Jurkat, Clone E6-1 (cell line): ENCODE measurements around the gene SMIM12.
"Not testable (repeated sequence)": the region's sequence is repeated elsewhere in the genome, so short reads cannot be mapped to it uniquely, and the experiment has no call there.

ENCODE experiments used
- DNase-seq: peaks from one replicate; pipeline ENCODE4 v3.0.0-alpha.2; 2011; ENCODE audit warnings: low read depth, low spot score
- H3K4me3 ChIP-seq: 2 replicates; pipeline ENCODE4 v1.5.1; 2011; ENCODE audit warnings: mild to moderate bottlenecking, low read length, control low read depth, moderate library complexity

Gene SMIM12

DNA sequence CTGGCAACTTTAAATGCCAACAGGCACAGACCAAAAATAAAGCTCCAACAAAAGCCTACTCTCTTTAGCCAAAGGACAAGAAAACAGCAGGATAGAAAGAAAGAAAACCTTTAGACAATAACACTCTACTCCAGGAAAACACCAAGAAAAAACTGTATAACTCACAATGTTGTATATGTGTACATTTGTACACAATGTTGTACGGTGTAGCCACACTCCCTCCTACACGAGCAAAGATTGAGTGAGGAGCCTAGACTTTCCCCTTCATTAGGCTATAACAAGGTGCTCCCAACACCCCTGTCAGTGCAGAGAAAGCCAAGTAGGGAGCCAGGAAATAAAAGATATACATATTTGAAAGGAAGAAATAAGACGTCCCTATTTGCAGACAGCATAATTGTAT, 42.8 kb downstream of the SMIM12 start:
- DNase-seq = no peak
- H3K4me3 ChIP-seq = no peak overlapping the region

DNA sequence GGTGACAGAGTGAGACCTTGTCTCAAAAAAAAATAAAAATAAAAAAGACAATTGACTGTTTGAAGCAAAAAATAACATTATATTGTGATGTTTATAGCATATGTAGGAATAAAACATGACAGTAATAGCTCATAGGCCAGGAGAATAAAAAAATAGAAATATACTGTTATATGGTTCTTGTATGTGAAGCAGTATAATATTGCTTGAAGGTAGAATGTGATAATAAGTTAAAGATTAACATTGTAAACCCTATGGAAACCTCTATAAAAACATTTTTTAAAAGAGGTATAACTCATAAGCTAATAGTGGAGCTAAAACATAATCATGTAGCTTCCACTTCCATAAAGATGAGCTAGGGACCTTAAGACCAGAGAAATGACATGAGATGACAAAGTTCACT, 43.2 kb downstream of the SMIM12 start:
- no peak overlapping the region for H3K4me3 ChIP-seq
- no peak for DNase-seq

DNA sequence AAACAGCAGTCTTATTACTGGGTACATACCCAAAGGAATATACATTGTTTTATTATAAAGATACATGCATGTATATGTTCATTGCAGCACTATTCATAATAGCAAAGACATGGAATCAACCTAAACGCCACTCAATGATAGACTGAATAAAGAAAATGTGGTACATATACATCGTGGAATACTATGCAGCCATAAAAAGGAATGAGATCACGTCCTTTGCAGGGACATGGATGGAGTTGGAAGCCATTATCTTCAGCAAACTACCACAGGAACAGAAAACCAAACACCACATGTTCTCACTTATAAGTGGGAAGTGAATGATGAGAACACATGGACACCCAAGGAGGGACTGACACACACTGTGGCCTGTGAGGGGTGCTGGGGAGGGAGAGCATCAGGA, 48.8 kb downstream of the SMIM12 start:
- not testable (repeated sequence) for H3K4me3 ChIP-seq, DNase-seq

DNA sequence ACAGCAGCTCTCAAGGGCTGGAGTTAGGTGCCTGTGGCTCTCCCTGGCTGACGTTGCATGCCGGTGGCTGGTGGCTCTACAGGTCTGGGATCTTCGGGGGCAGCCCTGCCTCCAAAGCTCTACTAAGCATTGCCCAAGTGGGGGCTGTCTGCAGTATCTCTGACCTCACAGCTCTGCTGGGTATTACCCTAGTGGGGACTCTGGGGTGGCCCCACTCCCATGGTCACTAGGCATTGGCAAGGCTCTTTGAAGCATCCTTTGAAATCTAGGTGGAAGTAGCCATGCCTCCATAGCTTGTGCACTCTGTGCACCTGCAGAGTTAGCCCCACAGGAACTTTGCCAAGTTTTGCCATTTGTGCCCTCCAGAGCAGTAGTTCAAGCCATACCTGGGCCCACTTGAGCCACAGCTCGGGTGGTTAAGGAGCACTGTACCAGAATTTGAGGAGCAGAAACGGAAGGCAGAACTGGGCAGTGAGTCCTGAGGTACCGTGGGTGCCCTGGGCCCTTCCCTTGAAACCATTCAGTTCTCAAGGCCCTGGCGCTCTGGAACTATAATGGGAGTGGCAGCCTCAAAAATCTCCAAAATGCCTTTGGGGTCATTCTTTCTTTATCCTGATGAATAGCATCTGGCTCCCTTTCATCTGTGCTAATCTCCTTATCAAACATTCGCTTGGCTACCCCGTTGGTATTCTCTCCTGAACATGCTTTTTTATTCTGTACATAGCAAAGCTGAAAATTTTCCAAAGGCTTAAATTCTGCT, 51.3 kb downstream of the SMIM12 start:
- no peak overlapping the region for H3K4me3 ChIP-seq
- DNase-seq = no peak

DNA sequence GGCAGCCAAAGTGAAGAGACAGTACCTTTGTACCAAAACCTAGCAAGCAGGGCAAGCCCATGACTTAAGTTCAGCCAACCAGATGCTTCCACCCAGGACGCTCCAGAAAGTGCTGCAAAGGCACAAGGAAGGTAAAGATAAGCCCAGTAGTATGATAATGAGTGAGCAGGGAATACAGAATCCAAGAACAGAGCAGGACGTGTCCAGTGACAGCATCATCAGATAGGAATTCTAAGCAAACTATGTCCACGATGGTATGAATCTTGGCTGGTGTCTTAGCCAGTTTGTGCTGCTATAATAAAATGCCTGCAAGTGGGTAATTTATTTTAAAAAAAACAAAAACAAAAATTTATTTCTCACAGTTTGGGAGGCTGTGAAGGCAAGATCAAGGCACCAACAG, 53.2 kb downstream of the SMIM12 start:
- H3K4me3 ChIP-seq = no peak overlapping the region
- no peak for DNase-seq

DNA sequence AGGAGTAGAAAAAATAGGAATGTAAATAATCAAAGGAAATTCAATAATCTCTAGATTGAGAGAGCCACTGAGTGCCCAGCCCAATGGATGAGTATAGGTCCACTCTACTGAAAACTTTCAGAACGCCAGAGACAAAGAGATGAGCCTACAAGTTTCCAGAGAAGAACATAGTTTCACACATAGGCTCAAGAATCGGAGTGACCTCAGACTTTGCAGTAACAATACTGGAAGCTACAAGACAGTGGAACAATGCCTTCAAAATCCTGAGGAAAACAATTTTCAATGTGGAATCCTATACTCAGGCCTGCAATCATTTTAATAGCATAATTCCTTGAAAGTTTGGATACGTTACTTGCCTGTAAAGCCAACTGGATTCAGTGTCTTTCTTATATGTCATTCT, 55.8 kb downstream of the SMIM12 start:
- no peak overlapping the region for H3K4me3 ChIP-seq
- no peak for DNase-seq
